Endothelial cell (in vitro differentiated cells): ENCODE data around the gene LRG1. TPM values are rescaled to one million over a fixed set of nuclear protein-coding genes. Genes with fewer than 3 reads are reported as not detected.

Experiments
- DNase-seq: peaks from one replicate; pipeline ENCODE4 v3.0.0; 2021; ENCODE audit warnings: low spot score
- H3K27ac Mint-ChIP-seq: one replicate; pipeline ENCODE4 v1.8.0; 2021; ENCODE audit warnings: mixed read lengths, inconsistent platforms; ENCODE audit not compliant: unreplicated experiment
- H3K27me3 Mint-ChIP-seq: one replicate; pipeline ENCODE4 v1.8.0; 2021; ENCODE audit warnings: mild to moderate bottlenecking, moderate library complexity, mixed read lengths, inconsistent platforms; ENCODE audit not compliant: unreplicated experiment
- H3K36me3 Mint-ChIP-seq: one replicate; pipeline ENCODE4 v1.8.0; 2021; ENCODE audit warnings: mild to moderate bottlenecking, low read depth, mixed read lengths, inconsistent platforms; ENCODE audit not compliant: unreplicated experiment
- H3K4me1 Mint-ChIP-seq: one replicate; pipeline ENCODE4 v1.8.0; 2021; ENCODE audit warnings: mild to moderate bottlenecking, mixed read lengths, inconsistent platforms; ENCODE audit not compliant: unreplicated experiment
- H3K4me3 Mint-ChIP-seq: one replicate; pipeline ENCODE4 v1.8.0; 2021; ENCODE audit warnings: mild to moderate bottlenecking, mixed read lengths, inconsistent platforms; ENCODE audit not compliant: unreplicated experiment
- H3K9me3 Mint-ChIP-seq: one replicate; pipeline ENCODE4 v1.8.0; 2021; ENCODE audit warnings: mixed read lengths, inconsistent platforms; ENCODE audit not compliant: unreplicated experiment
- CTCF ChIP-seq: fragments of 200-600 bp; sonication (generic); IDR thresholded peaks from one replicate; pipeline ENCODE4 v1.5.0; 2021; ENCODE audit warnings: antibody characterized with exemption; ENCODE audit not compliant: unreplicated experiment
- total RNA-seq: library from RNA; stranded (reverse); fragmentation: NEBNext Ultra II Directional; extraction: Animal tissue kit (Norgen Biotek cat#: 25700); gene quantifications from one replicate; pipeline ENCODE4 v1.2.1, GENCODE V29; 2021; ENCODE audit not compliant: unreplicated experiment

LRG1 gene
- total RNA-seq, 1 donor from 2014 or later, result 2.2 TPM

GRCh38 chr19:4502282-4503131 is 37.3 kb downstream of the LRG1 start:
- H3K4me1 Mint-ChIP-seq, result peaks cover 4% of the 10 kb centered on the region
- peaks cover 19% of the 10 kb centered on the region for H3K27me3 Mint-ChIP-seq
- TF ChIP-seq CTCF, result no peak
- peak overlapping the region; percentile 30 for H3K27ac Mint-ChIP-seq
- peaks cover 26% of the 10 kb centered on the region for H3K36me3 Mint-ChIP-seq
- no peaks in the 10 kb centered on the region for H3K9me3 Mint-ChIP-seq
- no peak for DNase-seq
- no peak overlapping the region for H3K4me3 Mint-ChIP-seq

GRCh38 chr19:4501691-4502090 is 38.1 kb downstream of the LRG1 start:
- TF ChIP-seq CTCF, result no peak
- no peak for DNase-seq
- Mint-ChIP-seq H3K4me1 (peaks cover 4% of the 10 kb centered on the region), H3K27ac (no peak overlapping the region), H3K36me3 (peaks cover 20% of the 10 kb centered on the region), H3K9me3 (no peaks in the 10 kb centered on the region), H3K4me3 (no peak overlapping the region), H3K27me3 (peaks cover 16% of the 10 kb centered on the region)

GRCh38 chr19:4500841-4501591 is 38.8 kb downstream of the LRG1 start:
- Mint-ChIP-seq H3K27ac (no peak overlapping the region), H3K4me1 (no peaks in the 10 kb centered on the region), H3K27me3 (peaks cover 12% of the 10 kb centered on the region), H3K36me3 (peaks cover 14% of the 10 kb centered on the region), H3K4me3 (no peak overlapping the region), H3K9me3 (no peaks in the 10 kb centered on the region)
- no peak for TF ChIP-seq CTCF
- no peak for DNase-seq

- DNase-seq, result no peak
- peaks cover 8% of the 10 kb centered on the region for H3K36me3 Mint-ChIP-seq
Observed at GRCh38 chr19:4499855-4500254, 40.0 kb downstream of the LRG1 start.

More at GRCh38 chr19:4499855-4500254, 40.0 kb downstream of the LRG1 start:
- no peak overlapping the region for H3K27ac Mint-ChIP-seq
- H3K4me3 Mint-ChIP-seq, result no peak overlapping the region
- no peaks in the 10 kb centered on the region for H3K4me1 Mint-ChIP-seq
- TF ChIP-seq CTCF, result no peak
- peaks cover 10% of the 10 kb centered on the region for H3K27me3 Mint-ChIP-seq
- no peaks in the 10 kb centered on the region for H3K9me3 Mint-ChIP-seq
